GM12891 (cell line): ENCODE results near the gene DLX6.

Experiments
- DNase-seq: peaks from one replicate; pipeline ENCODE4 v3.0.0; 2011; ENCODE audit warnings: low spot score; ENCODE audit not compliant: insufficient read length
- FAIRE-seq: peaks from 2 replicates; lab custom pipeline; 2011; peaks lifted over from hg19 to GRCh38; lab: Jason Lieb, UNC
- PAX5 ChIP-seq: IDR thresholded peaks from 2 replicates; pipeline ENCODE4 v1.6.1; 2011; ENCODE audit warnings: low read length, moderate library complexity, mild to moderate bottlenecking; ENCODE audit not compliant: insufficient read depth, severe bottlenecking
- POLR2A ChIP-seq: IDR thresholded peaks from 2 replicates; pipeline ENCODE4 v1.6.1; 2011; ENCODE audit warnings: low read depth, low read length, control low read depth
- POLR2AphosphoS5 ChIP-seq: IDR thresholded peaks from 2 replicates; pipeline ENCODE4 v1.6.1; 2011; ENCODE audit warnings: low read depth, low read length, control low read depth
- POU2F2 ChIP-seq: IDR thresholded peaks from 2 replicates; pipeline ENCODE4 v1.6.1; 2011; ENCODE audit warnings: low read depth, mild to moderate bottlenecking, control low read depth, low read length, moderate library complexity
- SPI1 ChIP-seq: IDR thresholded peaks from 2 replicates; pipeline ENCODE4 v1.6.1; 2011; ENCODE audit warnings: low read depth, low read length, control low read depth
- TAF1 ChIP-seq: IDR thresholded peaks from 2 replicates; pipeline ENCODE4 v1.6.1; 2011; ENCODE audit warnings: low read depth, low read length, control low read depth

The DLX6 gene

DNA sequence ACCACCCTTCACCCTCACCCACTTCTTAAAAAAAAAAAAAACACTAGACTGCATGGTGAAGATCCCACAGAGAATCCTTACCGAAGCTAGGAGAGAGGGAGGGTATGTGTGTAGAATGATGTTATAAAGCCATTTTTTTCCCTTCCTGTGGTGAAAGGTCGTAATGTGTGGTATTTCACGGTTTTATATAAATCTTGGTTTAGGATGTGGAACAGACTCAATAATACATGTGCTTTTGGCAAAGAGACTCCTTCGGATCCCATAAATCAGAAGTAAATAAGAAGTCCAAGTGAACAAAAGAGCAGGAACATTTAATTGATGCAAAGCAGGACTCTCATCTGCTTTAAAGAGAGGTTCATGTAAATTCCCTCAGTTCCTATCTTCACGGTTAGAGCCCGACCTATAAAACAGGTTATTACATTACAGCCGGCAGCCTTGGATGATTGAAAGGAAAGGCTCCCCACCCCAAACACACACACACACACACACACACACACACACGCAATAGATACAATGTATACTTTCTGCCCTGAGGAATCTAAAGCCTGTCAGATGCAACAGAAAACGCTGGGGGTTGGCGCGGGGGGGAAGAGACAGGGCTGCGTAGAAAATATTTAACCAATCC is 10.5 kb downstream of the DLX6 start:
- FAIRE-seq = no peak
- no peak for TF ChIP-seq SPI1
- TF ChIP-seq POLR2A = no peak
- no peak for TF ChIP-seq PAX5
- no peak for TF ChIP-seq POU2F2
- TF ChIP-seq POLR2AphosphoS5 = no peak
- TF ChIP-seq TAF1 = no peak
- no peak for DNase-seq

- DNase-seq (no peak), FAIRE-seq (no peak)
- TF ChIP-seq POLR2AphosphoS5 (no peak), POLR2A (no peak), SPI1 (no peak), TAF1 (no peak), PAX5 (no peak), POU2F2 (no peak)
Observed at GRCh38 chr7:97016381-97017191, 11.2 kb downstream of the DLX6 start.

GRCh38 chr7:97017192-97018125 is 12.1 kb downstream of the DLX6 start:
- DNase-seq (no peak), FAIRE-seq (no peak)
- no peak for TF ChIP-seq POU2F2
- TF ChIP-seq TAF1 = no peak
- TF ChIP-seq SPI1 = no peak
- no peak for TF ChIP-seq POLR2AphosphoS5
- no peak for TF ChIP-seq PAX5
- no peak for TF ChIP-seq POLR2A

GRCh38 chr7:97018126-97018601 is 12.8 kb downstream of the DLX6 start:
- no peak for FAIRE-seq
- no peak for TF ChIP-seq PAX5
- no peak for TF ChIP-seq TAF1
- TF ChIP-seq POU2F2 = no peak
- no peak for TF ChIP-seq POLR2A
- no peak for TF ChIP-seq SPI1
- no peak for TF ChIP-seq POLR2AphosphoS5

GRCh38 chr7:97018791-97019531 is 13.6 kb downstream of the DLX6 start:
- DNase-seq = no peak
- FAIRE-seq = no peak
- no peak for TF ChIP-seq SPI1
- no peak for TF ChIP-seq POLR2AphosphoS5
- no peak for TF ChIP-seq POLR2A
- no peak for TF ChIP-seq POU2F2
- no peak for TF ChIP-seq PAX5
- TF ChIP-seq TAF1 = no peak

More at GRCh38 chr7:97018126-97018601, 12.8 kb downstream of the DLX6 start:
- DNase-seq = no peak

GRCh38 chr7:97019710-97020225 is 14.4 kb downstream of the DLX6 start:
- FAIRE-seq (no peak), DNase-seq (no peak)
- TF ChIP-seq PAX5 (no peak), POU2F2 (no peak), TAF1 (no peak), POLR2A (no peak), SPI1 (no peak)

DNA sequence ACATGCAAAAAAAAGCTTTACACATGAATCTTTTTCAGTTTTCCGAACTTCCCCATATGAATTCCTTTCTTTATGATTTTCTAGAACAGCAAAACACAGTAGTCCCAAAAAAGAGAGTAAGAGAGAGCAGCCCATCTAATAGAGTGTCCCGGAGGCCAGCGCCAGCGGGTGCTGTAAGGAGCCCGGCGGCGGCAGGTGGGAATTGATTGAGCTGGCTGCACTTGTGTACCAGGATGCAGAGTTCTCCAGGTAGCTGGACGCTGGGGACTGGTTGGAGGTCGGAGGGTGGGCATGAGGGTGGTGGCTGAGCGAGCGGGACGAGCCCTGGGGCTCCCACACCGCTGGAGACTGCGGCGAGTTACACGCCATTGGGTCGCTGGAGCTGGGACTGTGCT is 15.2 kb downstream of the DLX6 start:
- DNase-seq = no peak
- TF ChIP-seq POLR2AphosphoS5 (no peak), PAX5 (no peak), SPI1 (no peak), POLR2A (no peak), POU2F2 (no peak), TAF1 (no peak)
- no peak for FAIRE-seq
